Measurements from ENCODE around the gene KRTAP13-2.

KRTAP13-2 gene

GRCh38 chr21:30372139-30372770 lies at the start of gene KRTAP13-2:
KRTAP13-2 (minus strand) TSS chr21:30372271; CDS start chr21:30372213, 58 bp downstream.
- Histone ChIP-seq H3K27ac (ENCODE audit: low read length) (no peak within 1 kb of the TSS), H3K27me3 (ENCODE audit: control insufficient read depth, insufficient read depth, low read length) (no peaks in the 10 kb centered on the region), H3K36me3 (ENCODE audit: control insufficient read depth, insufficient read depth, low read length) (no peaks in the 10 kb centered on the region), H3K4me3 (ENCODE audit: low read length) (no peak within 1 kb of the TSS), H3K9me3 (ENCODE audit: control insufficient read depth, insufficient read depth, low read length) (peaks cover 5% of the 10 kb centered on the region), H3K4me1 (ENCODE audit: control insufficient read depth, insufficient read depth, low read length) (no peaks in the 10 kb centered on the region)
- no CpG with 5 or more reads among the region's 5 CpGs for WGBS (ENCODE audit: insufficient coverage, insufficient read length)
- no peak for DNase-seq (ENCODE audit: low read depth, low spot score)

DNA sequence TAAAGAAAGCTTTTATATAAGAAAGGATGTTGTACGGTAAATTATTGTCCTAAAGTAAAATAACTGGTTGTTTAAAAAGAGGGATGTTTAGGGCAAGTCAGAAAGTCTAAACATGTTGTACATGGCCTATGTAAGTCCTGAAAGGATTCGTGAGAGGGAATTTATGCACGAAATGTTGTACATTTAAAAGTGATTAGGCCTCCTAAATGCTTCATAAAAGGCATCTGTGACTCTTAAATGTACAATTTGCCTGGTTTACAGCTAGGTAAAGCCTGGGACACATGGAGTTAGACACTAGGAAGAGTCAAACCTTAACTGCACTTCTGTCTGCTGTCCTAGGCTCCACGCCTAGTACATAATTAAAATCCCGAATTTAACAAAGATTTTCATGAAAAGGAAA lies 43.9 kb upstream of the KRTAP13-2 start:
- no peak for DNase-seq (ENCODE audit: low read depth, low spot score)
- Histone ChIP-seq H3K36me3 (ENCODE audit: control insufficient read depth, insufficient read depth, low read length) (no peaks in the 10 kb centered on the region), H3K9me3 (ENCODE audit: control insufficient read depth, insufficient read depth, low read length) (peaks cover 2% of the 10 kb centered on the region), H3K27me3 (ENCODE audit: control insufficient read depth, insufficient read depth, low read length) (no peaks in the 10 kb centered on the region), H3K4me3 (ENCODE audit: low read length) (no peak overlapping the region), H3K27ac (ENCODE audit: low read length) (no peak overlapping the region), H3K4me1 (ENCODE audit: control insufficient read depth, insufficient read depth, low read length) (no peaks in the 10 kb centered on the region)
- WGBS (ENCODE audit: insufficient coverage, insufficient read length): no CpG with 5 or more reads among the region's 5 CpGs

GRCh38 chr21:30408782-30409494 lies 36.9 kb upstream of the KRTAP13-2 start:
- no peaks in the 10 kb centered on the region for H3K27me3 ChIP-seq (ENCODE audit: control insufficient read depth, insufficient read depth, low read length)
- peak; percentile 11 for DNase-seq (ENCODE audit: low read depth, low spot score)

GRCh38 chr21:30395731-30396130 lies 23.7 kb upstream of the KRTAP13-2 start, which contains the start of gene KRTAP13-1:
KRTAP13-1 (plus strand) TSS chr21:30396031; CDS start chr21:30396087, 56 bp downstream.
- Histone ChIP-seq H3K4me3 (ENCODE audit: low read length) (no peak within 1 kb of the TSS), H3K27me3 (ENCODE audit: control insufficient read depth, insufficient read depth, low read length) (no peaks in the 10 kb centered on the region), H3K27ac (ENCODE audit: low read length) (no peak within 1 kb of the TSS), H3K9me3 (ENCODE audit: control insufficient read depth, insufficient read depth, low read length) (peaks cover 10% of the 10 kb centered on the region), H3K4me1 (ENCODE audit: control insufficient read depth, insufficient read depth, low read length) (no peaks in the 10 kb centered on the region), H3K36me3 (ENCODE audit: control insufficient read depth, insufficient read depth, low read length) (no peaks in the 10 kb centered on the region)
- DNase-seq (ENCODE audit: low read depth, low spot score): no peak
- no CpG with 5 or more reads among the region's 4 CpGs for WGBS (ENCODE audit: insufficient coverage, insufficient read length)

More at GRCh38 chr21:30408782-30409494, 36.9 kb upstream of the KRTAP13-2 start:
- H3K4me1 ChIP-seq (ENCODE audit: control insufficient read depth, insufficient read depth, low read length): no peaks in the 10 kb centered on the region
- no peaks in the 10 kb centered on the region for H3K36me3 ChIP-seq (ENCODE audit: control insufficient read depth, insufficient read depth, low read length)
- peaks cover 5% of the 10 kb centered on the region for H3K9me3 ChIP-seq (ENCODE audit: control insufficient read depth, insufficient read depth, low read length)
- no CpG with 5 or more reads among the region's 14 CpGs for WGBS (ENCODE audit: insufficient coverage, insufficient read length)
- H3K4me3 ChIP-seq (ENCODE audit: low read length): no peak overlapping the region
- no peak overlapping the region for H3K27ac ChIP-seq (ENCODE audit: low read length)

DNA sequence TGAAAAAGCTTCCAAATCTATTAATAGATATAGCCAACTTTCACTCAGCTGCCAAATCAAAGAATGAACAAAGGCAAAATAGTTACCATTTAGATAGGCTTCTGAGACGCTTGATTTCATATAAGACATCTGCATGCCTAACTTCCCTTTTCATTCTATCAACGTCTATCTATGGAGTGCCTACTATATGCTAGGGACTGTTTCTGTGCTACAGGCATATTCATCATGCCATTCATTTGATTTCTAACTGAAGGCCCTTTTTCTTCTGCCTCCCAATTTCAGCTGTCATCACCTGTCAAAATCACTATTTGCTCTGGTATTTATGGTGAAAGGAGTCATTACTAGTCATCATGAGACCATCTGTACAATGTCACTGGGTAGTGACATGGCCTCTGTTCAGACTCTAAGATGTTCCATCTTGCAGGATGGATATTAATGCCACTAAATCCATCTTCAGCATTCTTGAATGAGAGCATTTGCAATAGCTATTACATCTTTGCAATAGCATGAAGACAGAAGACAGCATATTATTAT lies 19.5 kb upstream of the KRTAP13-2 start:
- WGBS (ENCODE audit: insufficient coverage, insufficient read length): no CpG with 5 or more reads among the region's 2 CpGs
- no peaks in the 10 kb centered on the region for H3K36me3 ChIP-seq (ENCODE audit: control insufficient read depth, insufficient read depth, low read length)
- H3K4me3 ChIP-seq (ENCODE audit: low read length): no peak overlapping the region

GRCh38 chr21:30382201-30382600 lies 10.1 kb upstream of the KRTAP13-2 start:
- H3K4me3 ChIP-seq (ENCODE audit: low read length): no peak overlapping the region
- WGBS (ENCODE audit: insufficient coverage, insufficient read length): no CpG with 5 or more reads among the region's 1 CpG
- no peaks in the 10 kb centered on the region for H3K4me1 ChIP-seq (ENCODE audit: control insufficient read depth, insufficient read depth, low read length)
- no peak for DNase-seq (ENCODE audit: low read depth, low spot score)
- H3K27me3 ChIP-seq (ENCODE audit: control insufficient read depth, insufficient read depth, low read length): no peaks in the 10 kb centered on the region
- no peaks in the 10 kb centered on the region for H3K36me3 ChIP-seq (ENCODE audit: control insufficient read depth, insufficient read depth, low read length)
- no peak overlapping the region for H3K27ac ChIP-seq (ENCODE audit: low read length)
- peaks cover 6% of the 10 kb centered on the region for H3K9me3 ChIP-seq (ENCODE audit: control insufficient read depth, insufficient read depth, low read length)

More for the DNA sequence above, 19.5 kb upstream of the KRTAP13-2 start:
- Histone ChIP-seq H3K27ac (ENCODE audit: low read length) (no peak overlapping the region), H3K9me3 (ENCODE audit: control insufficient read depth, insufficient read depth, low read length) (peaks cover 17% of the 10 kb centered on the region), H3K4me1 (ENCODE audit: control insufficient read depth, insufficient read depth, low read length) (no peaks in the 10 kb centered on the region), H3K27me3 (ENCODE audit: control insufficient read depth, insufficient read depth, low read length) (no peaks in the 10 kb centered on the region)
- DNase-seq (ENCODE audit: low read depth, low spot score): no peak

GRCh38 chr21:30355906-30356305 lies 16.2 kb downstream of the KRTAP13-2 start:
- Histone ChIP-seq H3K27me3 (ENCODE audit: control insufficient read depth, insufficient read depth, low read length) (no peaks in the 10 kb centered on the region), H3K9me3 (ENCODE audit: control insufficient read depth, insufficient read depth, low read length) (peaks cover 4% of the 10 kb centered on the region; the same call in 1 of the 2 replicates), H3K27ac (ENCODE audit: low read length) (no peak overlapping the region), H3K4me3 (ENCODE audit: low read length) (no peak overlapping the region), H3K36me3 (ENCODE audit: control insufficient read depth, insufficient read depth, low read length) (no peaks in the 10 kb centered on the region), H3K4me1 (ENCODE audit: control insufficient read depth, insufficient read depth, low read length) (no peaks in the 10 kb centered on the region)
- DNase-seq (ENCODE audit: low read depth, low spot score): no peak
- 100% methylated on average over 1 of the region's 3 CpGs for WGBS (ENCODE audit: insufficient coverage, insufficient read length)

DNA sequence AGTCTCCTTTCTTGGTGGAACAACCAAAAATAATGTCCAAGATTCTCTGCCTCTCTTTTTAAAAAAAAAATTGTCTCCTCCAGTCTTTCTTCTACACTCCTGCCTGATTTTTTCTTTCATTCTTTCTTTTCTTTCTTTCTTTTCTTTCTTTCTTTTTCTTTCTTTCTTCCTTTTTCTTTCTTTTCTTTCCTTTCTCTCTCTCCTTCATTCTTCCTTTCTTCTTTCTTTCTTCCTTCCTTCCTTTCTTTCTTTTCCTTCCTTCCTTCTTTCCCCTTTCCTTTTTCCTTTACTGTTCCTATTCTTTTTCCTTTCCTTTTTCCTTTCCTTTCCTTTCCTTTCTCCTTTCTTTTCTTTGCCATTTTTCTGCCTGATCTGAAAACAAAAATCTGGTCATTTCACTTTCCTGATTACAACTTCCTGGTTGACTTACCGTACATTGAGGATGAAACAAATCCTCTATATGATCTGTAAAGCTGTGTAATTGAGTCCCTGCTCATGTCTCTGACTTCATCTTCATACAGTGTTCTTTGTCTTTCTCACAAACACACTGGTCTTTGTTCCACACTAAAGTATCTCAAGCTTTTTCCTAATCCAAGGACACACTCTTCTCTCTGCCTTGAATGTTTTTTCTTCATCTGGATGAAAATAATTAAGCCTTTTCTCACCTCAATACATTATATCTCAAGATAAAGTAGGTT lies 17.6 kb downstream of the KRTAP13-2 start:
- no peak for DNase-seq (ENCODE audit: low read depth, low spot score)
- WGBS (ENCODE audit: insufficient coverage, insufficient read length): no CpG with 5 or more reads among the region's 1 CpG
- no peaks in the 10 kb centered on the region for H3K27me3 ChIP-seq (ENCODE audit: control insufficient read depth, insufficient read depth, low read length)
- no peak overlapping the region for H3K27ac ChIP-seq (ENCODE audit: low read length)
- H3K36me3 ChIP-seq (ENCODE audit: control insufficient read depth, insufficient read depth, low read length): no peaks in the 10 kb centered on the region
- peaks cover 4% of the 10 kb centered on the region; the same call in 1 of the 2 replicates for H3K9me3 ChIP-seq (ENCODE audit: control insufficient read depth, insufficient read depth, low read length)
- H3K4me1 ChIP-seq (ENCODE audit: control insufficient read depth, insufficient read depth, low read length): no peaks in the 10 kb centered on the region
- no peak overlapping the region for H3K4me3 ChIP-seq (ENCODE audit: low read length)

DNA sequence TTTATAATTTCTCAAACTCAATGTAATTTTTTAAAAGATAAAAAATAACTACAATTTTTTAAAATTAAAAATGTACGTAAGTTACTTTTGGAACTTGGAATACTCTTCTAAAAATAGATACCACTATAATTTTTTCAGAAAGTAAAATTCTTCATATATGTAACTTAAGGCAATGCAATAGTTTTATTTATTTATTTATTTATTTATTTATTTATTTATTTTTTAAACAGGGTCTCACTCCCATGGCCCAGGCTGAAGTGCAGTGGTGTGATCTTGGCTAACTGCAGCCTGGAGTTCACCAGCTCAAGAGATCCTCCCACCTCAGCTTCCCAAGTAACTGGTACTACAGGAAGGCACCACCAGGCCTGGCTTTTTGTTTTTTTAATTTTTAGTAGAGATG lies 20.5 kb downstream of the KRTAP13-2 start:
- no peak overlapping the region for H3K27ac ChIP-seq (ENCODE audit: low read length)
- H3K4me1 ChIP-seq (ENCODE audit: control insufficient read depth, insufficient read depth, low read length): no peaks in the 10 kb centered on the region
- H3K36me3 ChIP-seq (ENCODE audit: control insufficient read depth, insufficient read depth, low read length): no peaks in the 10 kb centered on the region
- H3K27me3 ChIP-seq (ENCODE audit: control insufficient read depth, insufficient read depth, low read length): no peaks in the 10 kb centered on the region
- no CpG with 5 or more reads among the region's 1 CpG for WGBS (ENCODE audit: insufficient coverage, insufficient read length)
- H3K9me3 ChIP-seq (ENCODE audit: control insufficient read depth, insufficient read depth, low read length): peaks cover 7% of the 10 kb centered on the region
- no peak for DNase-seq (ENCODE audit: low read depth, low spot score)
- H3K4me3 ChIP-seq (ENCODE audit: low read length): no peak overlapping the region

- no peak for DNase-seq (ENCODE audit: low read depth, low spot score)
- no peak overlapping the region for H3K27ac ChIP-seq (ENCODE audit: low read length)
- no peak overlapping the region for H3K4me3 ChIP-seq (ENCODE audit: low read length)
- no CpG with 5 or more reads among the region's 3 CpGs for WGBS (ENCODE audit: insufficient coverage, insufficient read length)
- H3K27me3 ChIP-seq (ENCODE audit: control insufficient read depth, insufficient read depth, low read length): no peaks in the 10 kb centered on the region
- H3K36me3 ChIP-seq (ENCODE audit: control insufficient read depth, insufficient read depth, low read length): no peaks in the 10 kb centered on the region
- H3K4me1 ChIP-seq (ENCODE audit: control insufficient read depth, insufficient read depth, low read length): no peaks in the 10 kb centered on the region
- peaks cover 7% of the 10 kb centered on the region for H3K9me3 ChIP-seq (ENCODE audit: control insufficient read depth, insufficient read depth, low read length)
These were observed 22.5 kb downstream of the KRTAP13-2 start for GRCh38 chr21:30349572-30349971.

Measured in iPS DF 6.9 (cell line).